ENCODE measurements around the gene SH3BGRL2. TPM values are rescaled to one million over a fixed set of nuclear protein-coding genes. Genes with fewer than 3 reads are reported as not detected.

SH3BGRL2 gene
- total and polyA plus RNA-seq, 2 experiments from 2014 or later: 8.4 to 24.5 TPM

- Histone ChIP-seq H3F3A (replicated peaks; ENCODE audit: low read depth) (no peaks in the 10 kb centered on the region), H4K20me1 (replicated peaks; ENCODE audit: insufficient read depth) (no peaks in the 10 kb centered on the region), H3K27ac (ENCODE audit: low read depth) (no peak overlapping the region), H3K27me3 (ENCODE audit: insufficient read depth) (no peaks in the 10 kb centered on the region), H3K4me2 (no peak overlapping the region), H2AFZ (no peak overlapping the region), H3K79me2 (replicated peaks; ENCODE audit: insufficient read depth) (no peaks in the 10 kb centered on the region), H3K9me2 (ENCODE audit: insufficient read depth) (0 out of 2 replicates have a peak, but pooled peaks cover 2% of the 10 kb centered on the region), H3K36me3 (ENCODE audit: insufficient read depth) (no peaks in the 10 kb centered on the region), H3K4me1 (ENCODE audit: insufficient read depth) (no peaks in the 10 kb centered on the region), H3K4me3 (no peak overlapping the region)
- DNase-seq (ENCODE audit: low spot score) (no peak), ATAC-seq (no peak)
- H3K4me3 Mint-ChIP-seq: no peak overlapping the region
- no peak overlapping the region for H3K27ac Mint-ChIP-seq
- H3K27me3 Mint-ChIP-seq (ENCODE audit: insufficient read depth, low read depth, poor library complexity): no peaks in the 10 kb centered on the region
- H3K36me3 Mint-ChIP-seq (ENCODE audit: low read depth): no peaks in the 10 kb centered on the region
- no peak for TF ChIP-seq ZNF114 (CRISPR knock-in tag; IDR thresholded peaks at IDR 0.05)
- TF ChIP-seq STAT1 (IDR thresholded peaks at IDR 0.05; ENCODE audit: unreplicated experiment): no peak
- no peak for TF ChIP-seq POLR2AphosphoS5 (IDR thresholded peaks at IDR 0.05; ENCODE audit: low read depth)
- TF ChIP-seq, protein P1, sequence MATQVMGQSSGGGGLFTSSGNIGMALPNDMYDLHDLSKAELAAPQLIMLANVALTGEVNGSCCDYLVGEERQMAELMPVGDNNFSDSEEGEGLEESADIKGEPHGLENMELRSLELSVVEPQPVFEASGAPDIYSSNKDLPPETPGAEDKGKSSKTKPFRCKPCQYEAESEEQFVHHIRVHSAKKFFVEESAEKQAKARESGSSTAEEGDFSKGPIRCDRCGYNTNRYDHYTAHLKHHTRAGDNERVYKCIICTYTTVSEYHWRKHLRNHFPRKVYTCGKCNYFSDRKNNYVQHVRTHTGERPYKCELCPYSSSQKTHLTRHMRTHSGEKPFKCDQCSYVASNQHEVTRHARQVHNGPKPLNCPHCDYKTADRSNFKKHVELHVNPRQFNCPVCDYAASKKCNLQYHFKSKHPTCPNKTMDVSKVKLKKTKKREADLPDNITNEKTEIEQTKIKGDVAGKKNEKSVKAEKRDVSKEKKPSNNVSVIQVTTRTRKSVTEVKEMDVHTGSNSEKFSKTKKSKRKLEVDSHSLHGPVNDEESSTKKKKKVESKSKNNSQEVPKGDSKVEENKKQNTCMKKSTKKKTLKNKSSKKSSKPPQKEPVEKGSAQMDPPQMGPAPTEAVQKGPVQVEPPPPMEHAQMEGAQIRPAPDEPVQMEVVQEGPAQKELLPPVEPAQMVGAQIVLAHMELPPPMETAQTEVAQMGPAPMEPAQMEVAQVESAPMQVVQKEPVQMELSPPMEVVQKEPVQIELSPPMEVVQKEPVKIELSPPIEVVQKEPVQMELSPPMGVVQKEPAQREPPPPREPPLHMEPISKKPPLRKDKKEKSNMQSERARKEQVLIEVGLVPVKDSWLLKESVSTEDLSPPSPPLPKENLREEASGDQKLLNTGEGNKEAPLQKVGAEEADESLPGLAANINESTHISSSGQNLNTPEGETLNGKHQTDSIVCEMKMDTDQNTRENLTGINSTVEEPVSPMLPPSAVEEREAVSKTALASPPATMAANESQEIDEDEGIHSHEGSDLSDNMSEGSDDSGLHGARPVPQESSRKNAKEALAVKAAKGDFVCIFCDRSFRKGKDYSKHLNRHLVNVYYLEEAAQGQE (IDR thresholded peaks at IDR 0.05; ENCODE audit: unreplicated experiment): no peak
- no peak for TF ChIP-seq EZH2 (IDR thresholded peaks at IDR 0.05; ENCODE audit: low read depth, unreplicated experiment)
- TF ChIP-seq EZH2phosphoT487 (IDR thresholded peaks at IDR 0.05; ENCODE audit: unreplicated experiment): no peak
- no peak for TF ChIP-seq CREB1 (CRISPR knock-in tag; IDR thresholded peaks at IDR 0.05; ENCODE audit: low read depth)
- no peak for TF ChIP-seq CTCF (conservative IDR thresholded peaks at IDR 0.05; ENCODE audit: low read depth in 2 of 2)
- no peaks in the 10 kb centered on the region for H3K4me1 Mint-ChIP-seq
- H3K9me3 Mint-ChIP-seq: peaks cover 2% of the 10 kb centered on the region; the same call in 1 of the 3 replicates
These were observed 41.4 kb upstream of the SH3BGRL2 start for GRCh38 chr6:79589701-79590100.

GRCh38 chr6:79597155-79597554, 34.0 kb upstream of the SH3BGRL2 start:
- H3K79me2 ChIP-seq (replicated peaks; ENCODE audit: insufficient read depth): no peaks in the 10 kb centered on the region
- H3F3A ChIP-seq (replicated peaks; ENCODE audit: low read depth): no peaks in the 10 kb centered on the region
- no peaks in the 10 kb centered on the region for H3K36me3 ChIP-seq (ENCODE audit: insufficient read depth)
- DNase-seq (ENCODE audit: low spot score) (no peak), ATAC-seq (no peak)
- Mint-ChIP-seq H3K4me3 (no peak overlapping the region), H3K27me3 (ENCODE audit: insufficient read depth, low read depth, poor library complexity) (no peaks in the 10 kb centered on the region), H3K36me3 (ENCODE audit: low read depth) (no peaks in the 10 kb centered on the region), H3K27ac (no peak overlapping the region), H3K9me3 (no peaks in the 10 kb centered on the region; the same call in 2 of the 3 replicates), H3K4me1 (no peaks in the 10 kb centered on the region)
- no peak overlapping the region for H2AFZ ChIP-seq
- H4K20me1 ChIP-seq (replicated peaks; ENCODE audit: insufficient read depth): no peaks in the 10 kb centered on the region
- H3K4me1 ChIP-seq (ENCODE audit: insufficient read depth): no peaks in the 10 kb centered on the region
- H3K27ac ChIP-seq (ENCODE audit: low read depth): no peak overlapping the region
- 0 out of 2 replicates have a peak, but pooled peaks cover 4% of the 10 kb centered on the region for H3K9me2 ChIP-seq (ENCODE audit: insufficient read depth)
- H3K4me3 ChIP-seq: no peak overlapping the region
- H3K4me2 ChIP-seq: no peak overlapping the region
- H3K27me3 ChIP-seq (ENCODE audit: insufficient read depth): no peaks in the 10 kb centered on the region
- TF ChIP-seq CREB1 (CRISPR knock-in tag; IDR thresholded peaks at IDR 0.05; ENCODE audit: low read depth) (no peak), STAT1 (IDR thresholded peaks at IDR 0.05; ENCODE audit: unreplicated experiment) (no peak), EZH2 (IDR thresholded peaks at IDR 0.05; ENCODE audit: low read depth, unreplicated experiment) (no peak), POLR2AphosphoS5 (IDR thresholded peaks at IDR 0.05; ENCODE audit: low read depth) (no peak), NANOG (IDR thresholded peaks at IDR 0.05; ENCODE audit: borderline replicate concordance) (no peak), ZNF331 (CRISPR knock-in tag; IDR thresholded peaks at IDR 0.05; ENCODE audit: low read depth) (no peak), CTCF (conservative IDR thresholded peaks at IDR 0.05; ENCODE audit: low read depth in 2 of 2) (no peak), EZH2phosphoT487 (IDR thresholded peaks at IDR 0.05; ENCODE audit: unreplicated experiment) (no peak), JUNB (IDR thresholded peaks at IDR 0.05; ENCODE audit: unreplicated experiment) (no peak)
- TF ChIP-seq, protein P1 (IDR thresholded peaks at IDR 0.05; ENCODE audit: unreplicated experiment): no peak
